Stimulated activated CD4-positive, alpha-beta T cell treated with anti-CD3 and anti-CD28 coated beads, Interleukin-2, amount 100 ng/mL, for 48 hours (primary cell): ENCODE results near the gene OR6C2.
"Not testable (repeated sequence)": the region's sequence is repeated elsewhere in the genome, so short reads cannot be mapped to it uniquely, and the experiment has no call there.

ENCODE experiments used
- DNase-seq, 2 donors: peaks; one replicate each; pipeline ENCODE4 v3.0.0-alpha.2; 2020

Gene OR6C2

GRCh38 chr12:55479136-55479535 lies 35.3 kb downstream of the OR6C2 start:
- not testable (repeated sequence) for DNase-seq

- DNase-seq, result not testable (repeated sequence)
Observed at GRCh38 chr12:55484284-55484683, 40.4 kb downstream of the OR6C2 start.

- no peak for DNase-seq
Observed at GRCh38 chr12:55492078-55492477, 48.2 kb downstream of the OR6C2 start, which contains the start of gene OR6C68. Gene OR6C68, plus strand, starts transcription at chr12:55492378. Its CDS starts 0 bp downstream, at chr12:55492378.

- DNase-seq, result no peak
Observed at GRCh38 chr12:55495490-55495889, 51.6 kb downstream of the OR6C2 start.

- no peak for DNase-seq
Observed at GRCh38 chr12:55499231-55499630, 55.4 kb downstream of the OR6C2 start.

- DNase-seq, result no peak
Observed at GRCh38 chr12:55499810-55500252, 56.0 kb downstream of the OR6C2 start.

GRCh38 chr12:55501601-55502000 lies 57.7 kb downstream of the OR6C2 start:
- DNase-seq, result no peak
